CD14-positive monocyte (primary cell): ENCODE measurements around the gene MTHFS. TPM values are rescaled to one million over a fixed set of nuclear protein-coding genes. Genes with fewer than 3 reads are reported as not detected.

ENCODE experiments used
- DNase-seq, 3 donors: peaks; one replicate each; pipeline ENCODE4 v3.0.0-alpha.2; 2011 to 2022
- H2AFZ ChIP-seq: 2 replicates; pipeline ENCODE4 v1.6.0; 2012; ENCODE audit warnings: mild to moderate bottlenecking, low read depth, low read length, inconsistent platforms; ENCODE audit not compliant: insufficient read depth, poor library complexity, severe bottlenecking
- H3K27ac ChIP-seq, 2 donors: 1 replicate in 1 of 2; 2 replicates in 1 of 2; pipeline ENCODE4 v1.5.1; 2012 to 2013; ENCODE audit warnings: low read length in 2 of 2, control low read depth in 1 of 2, inconsistent platforms in 1 of 2, low read depth in 1 of 2, mild to moderate bottlenecking in 1 of 2
- H3K27me3 ChIP-seq, 2 donors: one replicate each; pipeline versions ENCODE4 v1.6.0 to v1.6.1; 2011 to 2013; ENCODE audit warnings: low read length in 2 of 2; ENCODE audit not compliant: control insufficient read depth in 2 of 2, insufficient read depth in 2 of 2
- H3K36me3 ChIP-seq, 2 donors: replicated peaks in 1 of 2; 1 replicate in 1 of 2; 2 replicates in 1 of 2; pipeline versions ENCODE4 v1.5.1 to v1.6.1; 2012 to 2013; ENCODE audit warnings: low read length in 2 of 2, control low read depth in 1 of 2, inconsistent platforms in 1 of 2, mild to moderate bottlenecking in 1 of 2; ENCODE audit not compliant: insufficient read depth in 2 of 2, control insufficient read depth in 1 of 2
- H3K4me1 ChIP-seq, 2 donors: 1 replicate in 1 of 2; 2 replicates in 1 of 2; pipeline versions ENCODE4 v1.5.1 to v1.6.1; 2012 to 2013; ENCODE audit warnings: low read length in 2 of 2, control low read depth in 1 of 2, inconsistent platforms in 1 of 2, mild to moderate bottlenecking in 1 of 2, moderate library complexity in 1 of 2; ENCODE audit not compliant: insufficient read depth in 2 of 2, control insufficient read depth in 1 of 2
- H3K4me2 ChIP-seq: replicated peaks from 2 replicates; pipeline ENCODE3; 2012; ENCODE audit warnings: low read length, moderate library complexity, mild to moderate bottlenecking; ENCODE audit not compliant: poor library complexity, severe bottlenecking; ENCODE audit errors: extremely low read depth
- H3K4me3 ChIP-seq, 3 experiments: fragments of 200-600 bp in 1 of 3; sonication (generic) in 1 of 3; replicated peaks in 1 of 3; 1 replicate in 2 of 3; 2 replicates in 1 of 3; pipeline ENCODE4 v1.5.1; 2011 to 2013; ENCODE audit warnings: low read length in 3 of 3, mild to moderate bottlenecking in 3 of 3, control low read depth in 2 of 3, low read depth in 2 of 3, inconsistent platforms in 1 of 3, moderate library complexity in 1 of 3
- H3K79me2 ChIP-seq: 2 replicates; pipeline ENCODE4 v1.6.0; 2012; ENCODE audit warnings: mild to moderate bottlenecking, control low read depth, inconsistent platforms, low read length, moderate library complexity; ENCODE audit not compliant: insufficient read depth
- H3K9ac ChIP-seq: 2 replicates; pipeline ENCODE4 v1.6.0; 2017; ENCODE audit warnings: low read length, mild to moderate bottlenecking; ENCODE audit not compliant: insufficient read depth, poor library complexity, severe bottlenecking
- H3K9me3 ChIP-seq, 2 donors: replicated peaks in 1 of 2; 1 replicate in 1 of 2; 2 replicates in 1 of 2; pipeline versions ENCODE4 v1.5.1 to v1.6.1; 2012 to 2013; ENCODE audit warnings: low read length in 2 of 2, control low read depth in 1 of 2; ENCODE audit not compliant: control insufficient read depth in 1 of 2, insufficient read depth in 1 of 2
- H4K20me1 ChIP-seq: 2 replicates; pipeline ENCODE4 v1.6.0; 2012; ENCODE audit warnings: mild to moderate bottlenecking, low read length, control low read depth, moderate library complexity; ENCODE audit not compliant: insufficient read depth
- H3K27ac Mint-ChIP-seq, 7 donors: one replicate each; pipeline ENCODE4 v1.8.0; 2020; ENCODE audit warnings: mild to moderate bottlenecking in 7 of 7, mixed read lengths in 7 of 7, moderate library complexity in 6 of 7, inconsistent platforms in 2 of 7
- H3K27me3 Mint-ChIP-seq, 3 donors: one replicate each; pipeline ENCODE4 v1.8.0; 2021 to 2022; ENCODE audit warnings: low read depth in 3 of 3, mild to moderate bottlenecking in 3 of 3, mixed read lengths in 3 of 3, moderate library complexity in 3 of 3, inconsistent platforms in 1 of 3
- H3K36me3 Mint-ChIP-seq, 2 donors: one replicate each; pipeline ENCODE4 v1.8.0; 2020; ENCODE audit warnings: mixed read lengths in 2 of 2, inconsistent platforms in 1 of 2, mild to moderate bottlenecking in 1 of 2
- H3K4me1 Mint-ChIP-seq: one replicate; pipeline ENCODE4 v1.8.0; 2020; ENCODE audit warnings: mild to moderate bottlenecking, mixed read lengths
- H3K4me3 Mint-ChIP-seq, 2 donors: one replicate each; pipeline ENCODE4 v1.8.0; 2020; ENCODE audit warnings: mild to moderate bottlenecking in 2 of 2, mixed read lengths in 2 of 2, moderate library complexity in 1 of 2
- H3K9me3 Mint-ChIP-seq, 7 donors: one replicate each; pipeline ENCODE4 v1.8.0; 2020 to 2022; ENCODE audit warnings: mixed read lengths in 7 of 7, mild to moderate bottlenecking in 6 of 7, moderate library complexity in 6 of 7, inconsistent platforms in 2 of 7
- WGBS: methylation state at CpG from one replicate; pipeline ENCODE4 v1.1.5; 2013; ENCODE audit warnings: missing lambda C conversion rate; ENCODE audit not compliant: insufficient coverage; 5-methylcytosine and 5-hydroxymethylcytosine counted together
- intact Hi-C, 2 donors: fragments of 100-400 bp; cut with micrococcal nuclease; formaldehyde crosslinking; loops; one replicate each; pipeline versions ENCODE4 v1.15.0 to v1.15.1; 2023
- polyA plus RNA-seq, 3 donors: library from polyadenylated mRNA; depleted of rRNA in 1 of 3; unstranded in 2 of 3; stranded (reverse) in 1 of 3; fragments of 300-500 nt in 2 of 3; fragments of >200 nt in 1 of 3; fragmentation: Illumina TruSeq in 2 of 3; gene quantifications; 1 replicate in 2 of 3; 2 replicates in 1 of 3; pipeline ENCODE4 v1.2.3, GENCODE V29; 2012 to 2021
- TF ChIP-seq, protein P1 (sequence below): fragments of 200-600 bp; IDR thresholded peaks from one replicate; pipeline ENCODE4 v1.8.0; 2022; ENCODE audit warnings: antibody characterized with exemption, mild to moderate bottlenecking

MTHFS gene
- polyA plus RNA-seq, 3 donors, result 44.6 to 129 (median 76.4) TPM

DNA sequence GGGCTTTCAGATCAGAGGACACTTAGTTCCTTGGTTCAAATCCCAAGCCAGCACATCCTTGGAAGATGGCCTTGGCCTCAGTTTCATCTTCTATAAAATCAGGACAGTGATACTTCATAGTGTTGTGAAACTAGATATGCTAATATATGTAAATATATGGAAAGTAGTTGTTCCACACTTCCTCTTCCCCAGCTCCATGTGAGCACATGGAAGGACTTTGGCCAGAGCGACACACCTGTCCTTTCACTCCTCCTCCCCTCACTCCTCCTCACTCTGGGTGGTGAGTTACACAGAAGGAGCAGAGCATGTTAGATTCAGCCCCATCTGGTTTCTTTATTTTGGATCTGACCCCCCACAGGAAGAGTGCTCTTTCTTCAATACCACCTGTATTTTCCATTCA is 65.2 kb downstream of the MTHFS start:
- Histone ChIP-seq H3K36me3 (peaks cover 0 to 36% of the 10 kb centered on the region in 2 donors), H3K27me3 (no peaks in the 10 kb centered on the region), H3K79me2 (no peaks in the 10 kb centered on the region), H3K9me3 (no peaks in the 10 kb centered on the region), H3K9ac (no peak overlapping the region), H3K4me3 (no peak overlapping the region), H3K4me1 (no peaks in the 10 kb centered on the region), H3K4me2 (no peak overlapping the region), H3K27ac (no peak overlapping the region), H4K20me1 (no peaks in the 10 kb centered on the region), H2AFZ (no peak overlapping the region)
- Mint-ChIP-seq H3K4me1 (peaks cover 9% of the 10 kb centered on the region), H3K27ac (no peak overlapping the region), H3K36me3 (peaks cover 17 to 18% of the 10 kb centered on the region in 2 donors), H3K4me3 (no peak overlapping the region), H3K9me3 (peaks cover 0 to 4% (median 0%) of the 10 kb centered on the region in 7 donors), H3K27me3 (peaks cover 0 to 1% (median 0%) of the 10 kb centered on the region in 3 donors)
- TF ChIP-seq, protein P1, sequence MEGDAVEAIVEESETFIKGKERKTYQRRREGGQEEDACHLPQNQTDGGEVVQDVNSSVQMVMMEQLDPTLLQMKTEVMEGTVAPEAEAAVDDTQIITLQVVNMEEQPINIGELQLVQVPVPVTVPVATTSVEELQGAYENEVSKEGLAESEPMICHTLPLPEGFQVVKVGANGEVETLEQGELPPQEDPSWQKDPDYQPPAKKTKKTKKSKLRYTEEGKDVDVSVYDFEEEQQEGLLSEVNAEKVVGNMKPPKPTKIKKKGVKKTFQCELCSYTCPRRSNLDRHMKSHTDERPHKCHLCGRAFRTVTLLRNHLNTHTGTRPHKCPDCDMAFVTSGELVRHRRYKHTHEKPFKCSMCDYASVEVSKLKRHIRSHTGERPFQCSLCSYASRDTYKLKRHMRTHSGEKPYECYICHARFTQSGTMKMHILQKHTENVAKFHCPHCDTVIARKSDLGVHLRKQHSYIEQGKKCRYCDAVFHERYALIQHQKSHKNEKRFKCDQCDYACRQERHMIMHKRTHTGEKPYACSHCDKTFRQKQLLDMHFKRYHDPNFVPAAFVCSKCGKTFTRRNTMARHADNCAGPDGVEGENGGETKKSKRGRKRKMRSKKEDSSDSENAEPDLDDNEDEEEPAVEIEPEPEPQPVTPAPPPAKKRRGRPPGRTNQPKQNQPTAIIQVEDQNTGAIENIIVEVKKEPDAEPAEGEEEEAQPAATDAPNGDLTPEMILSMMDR, result no peak
- intact Hi-C loops, result no loop called here
- no CpG with 5 or more reads among the region's 1 CpG for WGBS
- DNase-seq, result no peak

DNA sequence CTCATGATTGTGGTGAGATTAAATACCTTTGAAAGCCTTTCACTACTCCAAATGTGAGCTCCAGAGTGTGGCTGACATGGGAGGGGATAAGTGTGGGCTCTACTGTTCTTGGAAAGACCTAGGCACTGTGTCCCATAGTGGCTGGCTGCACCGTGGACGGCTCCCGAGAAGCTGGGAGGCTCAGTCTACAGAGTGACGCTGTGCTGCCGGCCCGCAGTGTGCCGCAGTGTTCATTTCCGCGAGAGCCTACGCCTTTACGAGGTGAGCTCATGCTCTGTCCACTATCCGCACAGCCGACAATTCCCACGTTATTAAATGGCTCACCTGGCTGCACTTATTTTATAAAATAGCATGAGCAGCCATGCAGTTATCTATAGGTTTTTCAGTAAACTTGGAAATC is 66.9 kb downstream of the MTHFS start:
- no peaks in the 10 kb centered on the region for H3K79me2 ChIP-seq
- no peaks in the 10 kb centered on the region for H3K27me3 ChIP-seq
- intact Hi-C loops, result no loop called here
- peaks cover 0 to 21% of the 10 kb centered on the region in 2 donors for H3K36me3 ChIP-seq
- no peak for DNase-seq
- Mint-ChIP-seq H3K4me1 (peaks cover 7% of the 10 kb centered on the region), H3K27me3 (peaks cover 0 to 3% (median 0%) of the 10 kb centered on the region in 3 donors), H3K36me3 (peaks cover 8 to 17% of the 10 kb centered on the region in 2 donors), H3K27ac (no peak overlapping the region), H3K4me3 (no peak overlapping the region), H3K9me3 (peaks cover 0 to 4% (median 0%) of the 10 kb centered on the region in 7 donors)
- H3K4me1 ChIP-seq, result no peaks in the 10 kb centered on the region
- H3K9me3 ChIP-seq, result no peaks in the 10 kb centered on the region
- H2AFZ ChIP-seq, result no peak overlapping the region
- no peak overlapping the region for H3K27ac ChIP-seq
- 93% methylated on average over 14 of the region's 14 CpGs for WGBS
- no peak overlapping the region for H3K4me3 ChIP-seq
- no peak overlapping the region for H3K4me2 ChIP-seq
- TF ChIP-seq, protein P1, result no peak
- H3K9ac ChIP-seq, result no peak overlapping the region
- H4K20me1 ChIP-seq, result no peaks in the 10 kb centered on the region
